Uterus (tissue), 2 donors: ENCODE results near the gene LAMA5.

Source experiments
- CTCF ChIP-seq, 4 experiments: fragments of 200-600 bp in 2 of 4; fragments of 450-650 bp in 2 of 4; sonication (generic) in 2 of 4; IDR thresholded peaks; one replicate each; pipeline ENCODE4 v1.5.1; 2016 to 2019; ENCODE audit warnings: antibody characterized with exemption in 4 of 4, mild to moderate bottlenecking in 2 of 4, moderate library complexity in 1 of 4
- POLR2A ChIP-seq, 2 donors: fragments of 450-650 bp; IDR thresholded peaks; one replicate each; pipeline ENCODE4 v1.6.1; 2016; ENCODE audit warnings: antibody characterized with exemption in 2 of 2, mild to moderate bottlenecking in 1 of 2, moderate library complexity in 1 of 2

GRCh38 chr20:62314339-62314638 lies 52.8 kb downstream of the LAMA5 start:
- TF ChIP-seq CTCF (IDR thresholded peaks at IDR 0.05), result no peak
- TF ChIP-seq POLR2A (IDR thresholded peaks at IDR 0.05), result no peak
